Activated CD4-positive, alpha-beta T cell treated with anti-CD3 and anti-CD28 coated beads for 1 hour (primary cell): ENCODE results near the gene ZCCHC10.
"Not testable (repeated sequence)": the region's sequence is repeated elsewhere in the genome, so short reads cannot be mapped to it uniquely, and the experiment has no call there.

ENCODE experiments used
- DNase-seq: peaks from one replicate; pipeline ENCODE4 v3.0.0-alpha.2; 2020

ZCCHC10 gene

GRCh38 chr5:132972436-132972828, 53.9 kb downstream of the ZCCHC10 start:
- not testable (repeated sequence) for DNase-seq

GRCh38 chr5:132971483-132972435, 54.6 kb downstream of the ZCCHC10 start:
- DNase-seq: no peak

GRCh38 chr5:132965120-132965519, 61.2 kb downstream of the ZCCHC10 start:
- no peak for DNase-seq

GRCh38 chr5:132963171-132964104, 62.9 kb downstream of the ZCCHC10 start, which contains the start of gene AFF4:
Gene AFF4 (minus strand): TSS chr5:132963634. CDS start chr5:132937189, 26,445 bp downstream.
- DNase-seq: peak; percentile 81

GRCh38 chr5:132962429-132963021, 63.8 kb downstream of the ZCCHC10 start:
- no peak for DNase-seq

- no peak for DNase-seq
Observed at GRCh38 chr5:132961887-132962286, 64.5 kb downstream of the ZCCHC10 start.

- not testable (repeated sequence) for DNase-seq
Observed at GRCh38 chr5:132961123-132961815, 65.1 kb downstream of the ZCCHC10 start.

- DNase-seq: not testable (repeated sequence)
Observed at GRCh38 chr5:132956166-132956799, 70.1 kb downstream of the ZCCHC10 start.

- no peak for DNase-seq
Observed at GRCh38 chr5:132953710-132954109, 72.6 kb downstream of the ZCCHC10 start.

GRCh38 chr5:132952829-132953228, 73.5 kb downstream of the ZCCHC10 start:
- DNase-seq: no peak

GRCh38 chr5:132951897-132952296, 74.5 kb downstream of the ZCCHC10 start:
- no peak for DNase-seq

GRCh38 chr5:132949136-132949535, 77.2 kb downstream of the ZCCHC10 start:
- DNase-seq: no peak

- no peak for DNase-seq
Observed at GRCh38 chr5:132947671-132948070, 78.7 kb downstream of the ZCCHC10 start.
